Neutrophil (primary cell): ENCODE results near the gene TGFB1I1.

Source experiments
- H3K27ac ChIP-seq: fragments of 200-600 bp; sonication (generic); 2 replicates; pipeline ENCODE4 v1.5.1; 2016; ENCODE audit warnings: mild to moderate bottlenecking, moderate library complexity
- H3K27me3 ChIP-seq: fragments of 200-600 bp; sonication (generic); 2 replicates; pipeline ENCODE4 v1.6.0; 2016; ENCODE audit warnings: mild to moderate bottlenecking
- H3K36me3 ChIP-seq: fragments of 200-600 bp; sonication (generic); 2 replicates; pipeline ENCODE4 v1.5.1; 2017
- H3K4me1 ChIP-seq, 2 experiments: fragments of 200-600 bp in 1 of 2; sonication (generic) in 1 of 2; 1 replicate in 1 of 2; 2 replicates in 1 of 2; pipeline versions ENCODE4 v1.5.1 to v1.6.1; 2013 to 2016; ENCODE audit warnings: low read depth in 1 of 2, low read length in 1 of 2, mild to moderate bottlenecking in 1 of 2, moderate library complexity in 1 of 2; ENCODE audit not compliant: control insufficient read depth in 1 of 2, insufficient read depth in 1 of 2
- H3K4me3 ChIP-seq, 2 experiments: fragments of 200-600 bp in 1 of 2; sonication (generic) in 1 of 2; 1 replicate in 1 of 2; 2 replicates in 1 of 2; pipeline ENCODE4 v1.5.1; 2013 to 2016; ENCODE audit warnings: low read depth in 1 of 2, low read length in 1 of 2, mild to moderate bottlenecking in 1 of 2, moderate library complexity in 1 of 2
- H3K9me3 ChIP-seq: fragments of 200-600 bp; sonication (generic); 2 replicates; pipeline ENCODE4 v1.5.1; 2016
- CTCF ChIP-seq: fragments of 200-600 bp; sonication (generic); IDR thresholded peaks from 2 replicates; pipeline ENCODE4 v1.5.1; 2016; ENCODE audit warnings: antibody characterized with exemption

Gene TGFB1I1

GRCh38 chr16:31487720-31488467 is 15.9 kb downstream of the TGFB1I1 start:
- peaks cover 13 to 15% of the 10 kb centered on the region in 2 experiments for H3K4me1 ChIP-seq
- no peak for TF ChIP-seq CTCF
- no peak overlapping the region for H3K27ac ChIP-seq
- H3K27me3 ChIP-seq: peaks cover 34% of the 10 kb centered on the region
- no peaks in the 10 kb centered on the region for H3K9me3 ChIP-seq
- peaks cover 15% of the 10 kb centered on the region for H3K36me3 ChIP-seq
- peak overlapping the region; percentile 67 to 90 for H3K4me3 ChIP-seq

GRCh38 chr16:31488468-31489297 is 16.7 kb downstream of the TGFB1I1 start:
- H3K4me3 ChIP-seq: peak overlapping the region; percentile 67 to 90

DNA sequence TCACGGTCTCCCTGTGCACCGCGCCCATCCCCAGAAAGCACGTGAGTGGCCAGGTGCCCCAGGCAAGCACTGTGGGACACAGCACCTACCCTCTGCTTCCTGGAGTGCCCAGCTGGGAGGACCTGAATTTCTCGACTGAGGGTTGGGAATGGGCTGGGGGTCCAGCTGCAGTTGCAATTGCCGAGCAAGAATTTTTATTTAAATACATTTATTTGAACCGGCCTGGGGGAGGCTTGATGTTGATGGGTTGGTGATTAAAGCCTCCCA is 17.3 kb downstream of the TGFB1I1 start:
- H3K4me1 ChIP-seq: peaks cover 13 to 15% of the 10 kb centered on the region in 2 experiments
- H3K27me3 ChIP-seq: peaks cover 34% of the 10 kb centered on the region
- H3K9me3 ChIP-seq: no peaks in the 10 kb centered on the region
- no peak overlapping the region for H3K4me3 ChIP-seq
- H3K36me3 ChIP-seq: peaks cover 24% of the 10 kb centered on the region
- no peak for TF ChIP-seq CTCF
- H3K27ac ChIP-seq: no peak overlapping the region

More at GRCh38 chr16:31488468-31489297, 16.7 kb downstream of the TGFB1I1 start:
- H3K27me3 ChIP-seq: peaks cover 34% of the 10 kb centered on the region
- H3K4me1 ChIP-seq: peaks cover 13 to 15% of the 10 kb centered on the region in 2 experiments
- H3K27ac ChIP-seq: no peak overlapping the region
- H3K9me3 ChIP-seq: no peaks in the 10 kb centered on the region
- H3K36me3 ChIP-seq: peaks cover 23% of the 10 kb centered on the region
- no peak for TF ChIP-seq CTCF

- Histone ChIP-seq H3K27ac (no peak overlapping the region), H3K9me3 (no peaks in the 10 kb centered on the region), H3K36me3 (peaks cover 24% of the 10 kb centered on the region), H3K4me1 (peaks cover 13 to 15% of the 10 kb centered on the region in 2 experiments), H3K27me3 (peaks cover 34% of the 10 kb centered on the region), H3K4me3 (no peak overlapping the region)
- TF ChIP-seq CTCF: no peak
Observed at GRCh38 chr16:31489616-31490584, 17.9 kb downstream of the TGFB1I1 start.

GRCh38 chr16:31491778-31492418 is 19.9 kb downstream of the TGFB1I1 start:
- H3K4me1 ChIP-seq: peaks cover 13 to 15% of the 10 kb centered on the region in 2 experiments
- no peak for TF ChIP-seq CTCF
- H3K27me3 ChIP-seq: peaks cover 17% of the 10 kb centered on the region
- H3K4me3 ChIP-seq: no peak overlapping the region
- peaks cover 36% of the 10 kb centered on the region for H3K36me3 ChIP-seq
- no peaks in the 10 kb centered on the region for H3K9me3 ChIP-seq
- no peak overlapping the region for H3K27ac ChIP-seq
